DMS53 (cell line): ENCODE results near the gene BCL2L14.
"Not testable (repeated sequence)": the region's sequence is repeated elsewhere in the genome, so short reads cannot be mapped to it uniquely, and the experiment has no call there.

Experiments used
- DNase-seq: peaks from one replicate; lab custom pipeline; 2025; lab: John Stamatoyannopoulos, UW

The BCL2L14 gene

GRCh38 chr12:12108441-12109058, 37.8 kb downstream of the BCL2L14 start:
- DNase-seq: no peak

- not testable (repeated sequence) for DNase-seq
These were observed 40.3 kb downstream of the BCL2L14 start for GRCh38 chr12:12110923-12111555.

- no peak for DNase-seq
These were observed 44.8 kb downstream of the BCL2L14 start for GRCh38 chr12:12115514-12115913.

- no peak for DNase-seq
These were observed 45.9 kb downstream of the BCL2L14 start for GRCh38 chr12:12116677-12117076.

GRCh38 chr12:12121061-12121460, 50.3 kb downstream of the BCL2L14 start:
- DNase-seq: no peak

GRCh38 chr12:12123036-12123604, 52.4 kb downstream of the BCL2L14 start:
- no peak for DNase-seq

- no peak for DNase-seq
These were observed 55.8 kb downstream of the BCL2L14 start for GRCh38 chr12:12126551-12126950.

- no peak for DNase-seq
These were observed 56.6 kb downstream of the BCL2L14 start for GRCh38 chr12:12127304-12127703.

GRCh38 chr12:12128670-12129069, 57.9 kb downstream of the BCL2L14 start:
- no peak for DNase-seq

GRCh38 chr12:12133259-12133658, 62.5 kb downstream of the BCL2L14 start:
- DNase-seq: no peak

- DNase-seq: no peak
These were observed 63.0 kb downstream of the BCL2L14 start for GRCh38 chr12:12133785-12134184.

- no peak for DNase-seq
These were observed 67.7 kb downstream of the BCL2L14 start for GRCh38 chr12:12138203-12139154.

- DNase-seq: no peak
These were observed 70.3 kb downstream of the BCL2L14 start for GRCh38 chr12:12141000-12141399.

- DNase-seq: not testable (repeated sequence)
These were observed 73.8 kb downstream of the BCL2L14 start for GRCh38 chr12:12144531-12144930.

GRCh38 chr12:12147111-12147510, 76.4 kb downstream of the BCL2L14 start:
- no peak for DNase-seq
